ENCODE data around the gene MAGT1.

The MAGT1 gene

GRCh38 chrX:77785486-77786364 is 109.5 kb downstream of the MAGT1 start, which contains the start of gene ATRX:
Gene ATRX, minus strand, starts transcription at chrX:77786216. Its CDS starts 215 bp downstream, at chrX:77786001.
- peak; percentile 90 for DNase-seq (ENCODE audit: low read depth)
- H3K4me3 ChIP-seq (ENCODE audit: low read depth, low read length) = peak within 1 kb of the TSS; percentile 77
- TF ChIP-seq CTCF (IDR thresholded peaks at IDR 0.05; ENCODE audit: insufficient read depth, low read depth, low read length, missing control alignments) = no peak

GRCh38 chrX:77779695-77780094 is 115.5 kb downstream of the MAGT1 start:
- peak; percentile 39 for DNase-seq (ENCODE audit: low read depth)
- no peak overlapping the region; the same call in 1 of the 2 replicates for H3K4me3 ChIP-seq (ENCODE audit: low read depth, low read length)
- TF ChIP-seq CTCF (IDR thresholded peaks at IDR 0.05; ENCODE audit: insufficient read depth, low read depth, low read length, missing control alignments) = no peak

GRCh38 chrX:77776659-77777058 is 118.6 kb downstream of the MAGT1 start:
- TF ChIP-seq CTCF (IDR thresholded peaks at IDR 0.05; ENCODE audit: insufficient read depth, low read depth, low read length, missing control alignments) = no peak
- no peak overlapping the region for H3K4me3 ChIP-seq (ENCODE audit: low read depth, low read length)
- DNase-seq (ENCODE audit: low read depth) = no peak
